GM15510 (cell line): ENCODE measurements around the gene NPHP4.

Source experiments
- POLR2A ChIP-seq: IDR thresholded peaks from 3 replicates; pipeline ENCODE4 v1.6.1; 2011; ENCODE audit warnings: borderline replicate concordance; ENCODE audit not compliant: insufficient read length; ENCODE audit errors: extremely low read depth

NPHP4 gene

DNA sequence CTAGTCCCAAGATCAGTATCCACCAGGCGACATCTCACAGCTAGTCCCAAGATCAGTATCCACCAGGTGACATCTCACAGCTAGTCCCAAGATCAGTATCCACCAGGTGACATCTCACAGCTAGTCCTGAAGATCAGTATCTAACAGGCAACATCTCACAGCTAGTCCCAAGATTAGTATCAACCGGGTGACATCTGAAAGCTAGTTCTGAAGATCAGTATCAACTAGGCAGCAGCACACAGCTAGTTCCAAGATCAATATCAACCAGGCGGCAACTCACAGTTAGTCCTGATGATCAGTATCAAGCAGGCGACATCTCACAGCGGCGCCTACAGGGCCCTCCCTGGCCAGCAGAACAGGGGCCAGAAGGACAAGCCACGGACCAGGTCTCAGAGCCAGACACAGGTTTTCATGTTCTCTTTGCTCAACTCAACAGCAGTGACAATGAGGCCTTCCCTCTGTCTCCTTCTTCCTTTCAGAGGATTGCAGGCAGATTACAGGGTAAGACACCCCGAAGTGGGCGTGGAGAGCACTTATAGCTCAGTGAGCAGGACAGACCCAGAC is 32.5 kb downstream of the NPHP4 start:
- TF ChIP-seq POLR2A, result no peak

DNA sequence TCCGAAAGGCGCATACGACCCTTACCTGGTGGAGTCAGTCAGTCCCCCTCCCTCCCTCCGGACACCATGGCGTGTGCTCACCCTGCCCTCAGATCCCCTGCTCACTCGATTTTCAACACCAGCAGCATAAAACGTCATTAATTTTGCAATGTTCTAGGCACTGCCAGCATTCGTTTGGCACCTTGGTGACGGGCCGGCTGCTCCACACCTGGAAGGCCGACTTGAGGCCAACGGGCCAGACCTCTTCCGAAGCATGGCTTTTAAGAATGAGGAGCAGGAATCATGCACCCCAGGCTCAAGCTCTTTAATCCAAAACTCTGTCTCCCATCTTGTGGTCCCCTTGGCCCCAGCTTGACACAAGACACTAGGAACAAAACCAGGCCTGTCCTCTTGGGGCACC is 33.1 kb downstream of the NPHP4 start:
- no peak for TF ChIP-seq POLR2A

DNA sequence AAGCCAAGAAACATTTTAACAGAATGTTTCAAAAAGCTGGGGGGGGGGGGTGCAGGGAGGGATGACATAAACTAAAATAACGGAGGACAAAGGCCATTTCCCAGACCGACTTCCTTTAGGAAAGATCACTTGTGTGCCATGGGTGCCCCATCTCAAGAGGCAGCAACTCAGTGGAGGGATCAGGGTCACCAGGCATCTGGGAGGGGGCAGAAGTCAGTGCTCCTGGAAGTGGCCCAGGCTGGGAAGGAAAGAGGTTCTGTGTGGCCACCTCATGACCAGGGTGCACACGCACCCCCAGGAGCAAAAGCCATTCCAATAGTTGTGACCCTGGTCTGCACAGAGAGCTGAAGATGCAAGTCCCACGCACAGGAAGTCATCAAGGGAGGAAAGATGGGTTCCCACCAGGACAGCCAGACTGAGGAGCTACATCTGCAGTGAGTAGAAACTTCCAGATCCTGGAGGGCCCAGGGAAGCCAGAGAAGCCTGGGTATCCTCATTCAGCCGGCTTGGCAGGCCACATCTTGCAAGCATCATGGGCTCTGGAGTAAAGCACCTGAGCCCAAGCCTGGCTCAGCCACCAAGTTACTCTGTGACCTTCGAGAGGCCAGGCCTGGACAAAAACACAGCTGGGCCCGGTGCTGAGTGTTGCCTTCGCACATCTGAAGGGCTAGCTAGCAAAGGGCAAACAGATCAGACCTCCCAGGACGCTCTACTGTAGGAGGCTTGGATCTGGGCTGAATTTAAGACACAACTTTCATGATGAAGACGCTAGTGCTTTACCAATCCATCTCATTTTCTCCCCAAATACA is 36.0 kb downstream of the NPHP4 start:
- no peak for TF ChIP-seq POLR2A

DNA sequence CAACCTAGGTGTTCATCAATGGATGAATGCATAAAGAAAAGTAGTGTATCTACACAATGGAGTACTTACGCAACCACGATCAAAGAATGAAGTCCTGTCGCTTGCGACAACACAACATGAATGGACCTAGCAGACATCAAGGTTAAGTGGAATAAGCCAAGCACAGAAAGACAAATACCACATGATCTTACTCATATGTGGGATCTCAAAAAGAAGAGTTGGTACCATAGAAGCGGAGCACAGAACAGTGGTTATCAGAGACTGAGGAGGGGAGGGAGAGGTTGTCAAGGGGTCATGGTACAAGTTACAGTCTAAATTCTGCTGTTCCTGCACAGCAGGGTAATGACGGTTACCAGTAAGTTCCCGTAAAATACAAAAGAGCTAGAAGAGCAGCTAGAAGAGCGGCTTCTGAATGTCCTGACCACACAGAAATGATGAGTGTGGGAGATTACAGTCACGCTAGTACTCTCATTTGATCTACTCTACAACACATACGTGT is 36.7 kb downstream of the NPHP4 start:
- TF ChIP-seq POLR2A, result no peak

DNA sequence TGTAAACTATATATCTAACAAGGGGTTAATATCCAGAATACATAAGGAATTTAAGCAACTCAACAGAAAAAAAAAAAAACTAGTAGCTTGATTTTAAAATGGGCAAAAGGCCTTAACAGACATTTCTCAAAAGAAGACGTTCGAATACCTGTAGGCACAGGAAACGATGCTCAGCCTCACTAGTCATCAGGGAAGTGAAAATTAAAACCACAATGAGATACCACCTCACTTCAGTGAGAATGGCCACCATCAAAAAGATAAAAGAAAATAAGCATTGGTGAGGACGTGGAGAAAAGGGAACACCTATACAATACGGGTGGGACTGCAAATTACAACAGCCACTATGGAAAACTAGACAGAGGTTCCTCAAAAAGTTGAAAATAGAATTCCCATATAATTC is 37.3 kb downstream of the NPHP4 start:
- TF ChIP-seq POLR2A, result no peak

DNA sequence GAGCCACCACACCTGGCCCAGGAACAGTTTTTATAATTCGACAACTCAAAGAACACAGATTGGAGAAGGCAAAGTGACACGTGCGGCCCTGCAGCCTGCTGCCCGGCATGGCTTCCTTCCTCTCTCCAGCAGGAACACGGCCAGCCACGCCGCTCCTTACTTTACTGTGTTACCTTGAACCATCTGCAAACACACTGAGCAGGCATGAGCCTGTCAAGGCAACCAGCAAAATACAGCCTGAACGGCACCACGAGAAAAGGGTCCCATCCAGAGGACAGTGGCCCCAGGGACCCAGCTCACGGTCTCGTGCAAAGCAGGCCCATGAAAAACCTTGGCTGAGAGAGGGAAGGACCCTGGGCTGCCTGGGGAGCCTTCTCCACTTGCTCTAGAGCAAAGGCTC is 38.8 kb downstream of the NPHP4 start:
- TF ChIP-seq POLR2A, result no peak

DNA sequence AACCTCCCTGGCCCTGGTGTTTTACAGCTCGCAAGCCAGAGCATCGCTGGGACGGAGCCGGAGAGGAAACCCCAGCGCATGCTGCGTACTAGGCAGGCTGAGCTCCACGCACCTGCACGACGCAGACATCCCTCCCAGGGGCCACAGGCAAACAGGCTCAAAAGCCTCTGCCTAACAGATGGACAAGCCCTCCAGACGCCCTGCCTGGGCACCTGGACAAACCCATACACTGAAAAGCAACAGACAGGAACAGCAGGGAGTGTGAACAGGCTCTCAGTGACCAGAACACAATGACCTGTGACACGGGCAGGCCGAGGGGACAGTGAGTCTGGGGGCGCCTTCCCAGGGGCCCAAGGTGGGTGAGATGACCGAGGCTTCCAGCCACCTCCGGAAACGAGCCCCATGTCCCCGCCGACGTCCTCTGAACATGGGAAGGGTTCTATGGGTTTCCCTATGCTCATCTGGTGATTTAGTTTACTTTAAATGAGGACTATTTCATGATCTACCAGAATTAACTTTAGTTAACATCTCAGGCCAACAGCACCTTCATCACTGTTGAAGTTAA is 40.3 kb downstream of the NPHP4 start:
- TF ChIP-seq POLR2A, result no peak

DNA sequence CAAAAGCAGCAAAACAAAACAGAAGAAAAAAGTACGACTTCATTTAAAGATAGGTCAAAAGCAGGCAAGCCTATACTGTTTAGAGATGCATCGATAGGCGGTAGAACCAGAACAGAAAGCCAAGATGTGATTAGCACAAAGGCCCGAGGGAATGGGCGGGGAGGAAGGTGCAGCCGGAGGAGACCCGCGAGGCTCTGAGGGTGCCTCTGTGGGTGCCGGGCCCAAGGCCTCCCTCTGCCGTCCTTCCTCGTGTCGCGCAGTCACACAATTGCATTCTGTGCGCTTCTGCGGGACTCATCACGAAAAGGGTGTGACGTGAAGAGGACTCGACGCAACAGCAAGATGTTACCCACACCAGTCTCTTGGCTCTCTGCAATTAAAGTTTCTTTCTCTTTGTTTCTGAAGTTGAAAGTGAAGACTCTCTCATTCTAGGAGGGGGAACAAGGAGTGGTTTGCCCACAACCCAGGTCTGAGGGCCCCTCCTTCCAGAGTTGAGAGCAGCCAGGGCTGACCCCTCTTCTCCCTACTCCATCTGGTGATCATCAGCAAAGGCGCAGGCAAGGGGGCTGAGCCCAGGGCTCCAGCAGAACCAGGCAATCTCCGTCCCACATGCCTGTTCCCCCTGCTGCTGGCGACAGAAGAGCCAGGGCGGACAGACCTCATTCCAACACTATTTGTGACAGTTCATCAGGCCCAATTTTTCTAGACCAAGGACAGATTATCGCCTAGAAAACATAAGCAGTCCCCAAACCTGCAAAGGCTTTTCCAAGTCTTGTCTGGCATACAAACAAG is 41.0 kb downstream of the NPHP4 start:
- TF ChIP-seq POLR2A, result no peak

DNA sequence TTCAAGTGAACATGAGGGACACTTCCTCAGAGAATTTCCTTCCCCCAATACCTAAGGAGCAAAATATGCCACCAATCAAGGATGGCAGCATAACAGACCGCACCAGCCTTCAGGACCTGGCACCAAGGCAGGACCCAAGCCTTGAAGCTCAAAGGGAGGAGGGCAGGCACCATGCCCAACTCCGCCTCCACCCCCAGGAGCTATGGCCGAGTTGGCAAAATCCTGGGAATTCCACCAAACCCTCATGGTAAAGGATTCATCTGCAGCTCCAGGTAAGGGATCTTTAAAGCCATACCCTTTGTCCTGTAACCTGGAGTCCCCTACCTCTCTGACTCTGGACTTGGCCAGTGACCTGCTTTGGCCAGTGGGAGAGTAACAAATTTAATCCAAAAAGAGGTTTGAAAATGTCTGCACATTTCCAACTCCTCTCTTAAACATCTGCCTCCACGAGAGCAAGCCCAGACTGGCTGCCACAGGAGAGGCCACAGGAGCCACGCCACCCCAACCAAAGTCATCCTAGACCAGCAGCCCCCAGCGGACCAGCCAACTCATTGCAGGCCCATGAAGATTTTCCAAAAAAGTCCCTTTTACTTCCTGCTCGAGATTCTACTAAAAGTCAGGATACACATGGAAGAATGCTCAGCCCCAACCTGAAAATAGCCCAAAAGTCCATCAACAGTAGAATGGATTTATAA is 41.9 kb downstream of the NPHP4 start:
- TF ChIP-seq POLR2A, result no peak

DNA sequence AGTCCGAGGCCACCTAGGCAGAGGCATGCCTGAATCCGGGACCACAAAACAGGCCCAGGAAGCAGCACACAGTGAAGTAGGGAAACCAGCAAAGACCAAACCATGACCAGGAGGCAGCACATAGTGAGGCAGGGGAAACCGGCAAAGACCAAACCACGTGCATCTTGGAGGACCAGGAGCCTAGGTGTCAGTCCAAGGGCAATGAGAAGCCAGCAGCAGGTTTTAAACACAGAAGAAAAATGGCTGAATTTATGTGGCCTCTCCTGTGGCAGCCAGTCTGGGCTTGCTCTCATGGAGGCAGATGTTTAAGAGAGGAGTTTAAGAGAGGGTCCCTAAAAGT is 42.5 kb downstream of the NPHP4 start:
- TF ChIP-seq POLR2A, result no peak

DNA sequence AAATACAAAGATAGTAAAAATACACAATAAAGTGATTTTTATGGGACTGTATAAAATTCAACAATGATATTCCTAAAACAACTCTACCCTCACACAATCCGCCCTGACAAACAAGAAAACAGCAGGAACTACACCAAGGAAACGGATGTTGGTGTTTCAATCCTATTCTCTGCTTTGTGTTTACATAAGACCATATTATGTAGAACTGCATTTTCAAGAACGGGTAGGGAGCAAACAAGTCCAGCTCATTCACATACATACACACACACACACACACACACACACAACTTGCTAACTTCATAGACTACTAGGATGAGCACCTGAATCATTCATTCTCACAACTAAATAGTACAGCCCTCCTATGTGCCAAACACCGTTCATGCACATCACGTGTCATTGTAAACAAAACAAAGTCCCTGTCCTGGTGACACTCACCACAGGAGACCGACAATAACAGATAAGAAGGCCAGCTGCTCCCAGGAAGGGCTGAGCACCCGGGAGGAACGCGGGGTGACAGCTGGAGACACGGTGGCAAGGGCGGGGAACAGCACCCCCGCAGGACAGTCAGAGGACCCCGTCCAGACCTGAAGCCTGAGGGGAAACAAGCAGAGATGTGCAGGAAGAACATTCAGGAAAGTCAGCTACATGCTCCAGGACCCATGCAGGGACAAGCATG is 43.0 kb downstream of the NPHP4 start:
- no peak for TF ChIP-seq POLR2A

DNA sequence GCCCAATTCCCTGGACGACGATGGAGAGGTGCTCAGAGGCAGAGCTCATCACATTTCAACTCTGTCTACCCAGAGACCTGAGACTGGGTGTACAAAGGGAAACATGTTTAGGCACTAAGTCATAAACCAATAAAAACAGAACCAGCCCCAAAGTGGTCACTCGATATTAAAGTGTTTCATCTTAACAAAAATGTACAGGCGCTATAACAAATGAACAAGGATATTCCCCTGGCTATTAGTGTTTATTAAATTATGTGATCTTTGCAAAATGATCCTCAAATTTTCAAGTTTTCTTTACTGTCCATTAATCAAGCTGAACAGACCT is 43.6 kb downstream of the NPHP4 start:
- TF ChIP-seq POLR2A, result no peak

DNA sequence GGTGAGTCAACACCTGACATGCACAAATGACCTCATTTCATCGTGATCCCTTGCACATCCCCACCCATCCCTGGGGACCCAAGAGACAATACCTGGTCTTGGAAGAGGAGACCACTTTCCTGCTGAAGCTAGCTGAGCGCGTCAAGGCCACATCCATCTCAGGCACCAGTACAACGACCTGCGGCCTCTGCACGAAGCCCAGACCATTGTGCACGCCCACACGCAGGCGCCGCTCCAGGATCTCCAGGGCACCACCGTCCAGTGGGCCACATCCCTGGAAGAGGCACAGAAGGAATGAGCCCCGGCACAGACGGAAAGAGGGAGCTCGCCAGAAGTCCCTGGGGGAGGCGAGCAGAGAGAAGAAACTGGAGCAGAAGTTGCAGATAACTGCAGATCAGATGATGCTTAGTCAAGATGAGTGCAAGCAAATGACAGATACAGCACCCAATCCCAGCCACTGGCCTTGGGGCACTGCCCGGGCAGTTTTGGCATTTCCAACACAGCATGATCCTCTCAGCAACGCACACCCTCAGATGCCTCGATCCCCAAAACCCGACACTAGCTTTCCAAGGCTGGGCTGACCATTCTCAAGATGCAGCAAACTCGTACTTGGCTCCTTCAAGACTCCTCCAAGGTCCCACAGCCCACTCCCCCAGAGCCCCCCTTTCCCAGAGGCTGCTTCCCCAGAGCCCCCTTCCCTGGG is 44.1 kb downstream of the NPHP4 start:
- no peak for TF ChIP-seq POLR2A
